ENCODE data around the gene STK33. TPM values are rescaled to one million over a fixed set of nuclear protein-coding genes. Genes with fewer than 3 reads are reported as not detected.

STK33 gene
- total and polyA plus RNA-seq, 2 of the 13 experiments (the other 11 are each of a cell fraction or from before 2014, with no cell fraction given), result 2.7 to 12.6 TPM

- no peak for DNase-seq (ENCODE audit: low spot score)
- Histone ChIP-seq H3K4me3 (replicated peaks in 1 of 3; ENCODE audit: insufficient read depth in 1 of 3, low read depth in 2 of 3, low read length in 3 of 3) (no peak overlapping the region), H3K9ac (ENCODE audit: insufficient read depth, low read depth, low read length) (no peak overlapping the region), H3K27ac (ENCODE audit: extremely low read length, insufficient read depth, low read length) (no peak overlapping the region), H2AFZ (ENCODE audit: low read length) (no peak overlapping the region), H3K27me3 (ENCODE audit: control insufficient read depth in 1 of 2, insufficient read depth in 2 of 2, low read length in 2 of 2) (peaks cover 2 to 39% of the 10 kb centered on the region in 2 experiments), H3K4me1 (ENCODE audit: insufficient read depth, low read length) (peaks cover 11% of the 10 kb centered on the region; the same call in 1 of the 2 replicates), H3K4me2 (ENCODE audit: low read depth, low read length) (no peak overlapping the region), H4K20me1 (ENCODE audit: insufficient read depth, low read length) (no peaks in the 10 kb centered on the region), H3K36me3 (replicated peaks in 1 of 2; ENCODE audit: control insufficient read depth in 1 of 2, insufficient read depth in 2 of 2, low read length in 2 of 2) (no peaks in the 10 kb centered on the region), H3K9me3 (ENCODE audit: low read length) (no peaks in the 10 kb centered on the region), H3K79me2 (ENCODE audit: insufficient read depth, low read length) (no peaks in the 10 kb centered on the region)
- ChIA-PET POLR2A (no interaction called here), CTCF (ENCODE audit: low intra/inter-chr PET ratio, low total read pairs) (no interaction called here)
- WGBS (ENCODE audit: low lambda C conversion rate), result 12% methylated on average over 10 of the region's 13 CpGs
- no TSS peak for BruUV-seq (replicated peaks)
- no peak for ATAC-seq
- intact Hi-C loops (cut with micrococcal nuclease; ENCODE audit: unreplicated experiment) (no loop called here), in situ Hi-C loops (cut with HindIII; ENCODE audit: extremely low pct_ligation_motif_present, low pct_unique_long_range_greater_than_20kb) (no loop called here)
- FAIRE-seq, result no peak
- no peak for TF ChIP-seq ZNF839 (CRISPR knock-in tag; IDR thresholded peaks at IDR 0.05; ENCODE audit: borderline replicate concordance)
- TF ChIP-seq RAD21 (CRISPR knock-in tag; IDR thresholded peaks at IDR 0.05), result no peak
- TF ChIP-seq ZNF263 (CRISPR knock-in tag; IDR thresholded peaks at IDR 0.05), result no peak
- no peak for TF ChIP-seq RBM39 (IDR thresholded peaks at IDR 0.05; ENCODE audit: low read depth, low read length, poor library complexity, severe bottlenecking)
- TF ChIP-seq MAFF (IDR thresholded peaks at IDR 0.05; ENCODE audit: low read depth, low read length), result no peak
- TF ChIP-seq ZNF770 (CRISPR knock-in tag; IDR thresholded peaks at IDR 0.05), result no peak
- TF ChIP-seq ZNF432 (CRISPR knock-in tag; IDR thresholded peaks at IDR 0.05; ENCODE audit: borderline replicate concordance), result no peak
- TF ChIP-seq NFYC (CRISPR knock-in tag; IDR thresholded peaks at IDR 0.05), result no peak
- no peak for TF ChIP-seq ZNF512 (CRISPR knock-in tag; IDR thresholded peaks at IDR 0.05)
- TF ChIP-seq ZNF354B (CRISPR knock-in tag; IDR thresholded peaks at IDR 0.05), result no peak
- no peak for TF ChIP-seq CHD4 (IDR thresholded peaks at IDR 0.05; ENCODE audit: borderline replicate concordance, low read length)
- no peak for TF ChIP-seq ZNF30 (CRISPR knock-in tag; IDR thresholded peaks at IDR 0.05)
- TF ChIP-seq UBTF (CRISPR knock-in tag; IDR thresholded peaks at IDR 0.05), result no peak
- TF ChIP-seq ZBTB33 (CRISPR knock-in tag; IDR thresholded peaks at IDR 0.05), result no peak
- no peak for TF ChIP-seq ZNF317 (CRISPR knock-in tag; IDR thresholded peaks at IDR 0.05)
Observed at GRCh38 chr11:8352876-8353505, 241.0 kb downstream of the STK33 start.
